HG03457 (cell line): ENCODE results near the gene PCAT7.
"Not testable (repeated sequence)": the region's sequence is repeated elsewhere in the genome, so short reads cannot be mapped to it uniquely, and the experiment has no call there.

ENCODE experiments used
- ATAC-seq: cut with Tn5 transposase; IDR thresholded peaks from one replicate; pipeline ENCODE4 v1.9.1; 2021; ENCODE audit warnings: moderate number of reproducible peaks; ENCODE audit not compliant: unreplicated experiment

PCAT7 gene

DNA sequence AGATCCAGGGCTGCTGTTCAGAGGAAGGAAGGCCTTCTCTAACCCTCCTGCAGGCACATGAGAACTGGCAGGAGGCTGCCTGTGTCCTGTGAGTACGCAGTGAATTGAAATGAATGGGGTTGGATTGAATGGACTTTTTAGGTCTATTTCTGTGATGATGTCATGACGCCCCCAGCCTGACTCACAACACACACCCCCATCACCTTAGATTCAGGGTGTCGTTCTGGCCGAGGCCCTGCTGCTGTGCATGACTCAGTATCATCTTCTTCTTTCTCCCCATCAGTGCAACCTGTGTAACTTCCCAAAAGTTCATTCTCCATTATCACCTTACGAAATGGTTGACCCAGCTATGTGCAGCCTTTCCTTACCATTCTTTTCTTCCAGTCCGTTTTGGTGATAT is 5.4 kb downstream of the PCAT7 start:
- no peak for ATAC-seq

DNA sequence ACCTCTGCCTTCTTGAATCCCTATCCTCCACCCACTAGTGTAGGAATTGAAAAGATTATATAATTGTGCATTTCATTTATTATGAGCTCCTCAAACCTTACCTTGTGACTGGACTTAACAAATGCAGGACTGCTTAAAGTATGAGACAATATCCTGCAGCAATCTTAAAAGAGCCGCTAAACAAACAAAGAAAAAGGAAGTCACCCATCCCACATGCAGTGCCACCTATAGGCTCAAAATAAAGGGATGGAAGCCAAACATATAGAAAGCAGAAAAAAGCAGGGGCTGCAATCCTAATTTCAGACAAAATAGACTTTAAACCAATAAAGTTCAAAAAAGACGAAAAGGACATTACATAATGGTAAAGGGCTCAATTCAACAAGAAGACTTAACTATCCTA is 8.7 kb downstream of the PCAT7 start:
- ATAC-seq = no peak

DNA sequence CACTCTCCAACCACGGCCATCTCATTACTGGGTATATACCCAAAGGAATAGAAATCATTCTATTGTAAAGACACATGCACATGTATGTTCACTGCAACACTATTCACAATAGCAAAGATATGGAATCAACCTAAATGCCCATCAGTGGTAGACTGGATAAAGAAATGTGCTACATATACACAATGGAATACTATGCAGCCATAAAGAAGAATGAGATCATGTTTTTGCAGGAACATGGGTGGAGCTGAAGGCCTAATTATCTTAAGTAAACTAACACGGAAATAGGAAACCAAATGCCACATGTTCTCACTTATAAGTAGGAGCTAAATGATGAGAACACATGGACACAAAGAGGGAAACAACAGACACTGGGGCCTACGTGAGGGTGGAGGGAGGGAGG is 9.4 kb downstream of the PCAT7 start:
- ATAC-seq = not testable (repeated sequence)

DNA sequence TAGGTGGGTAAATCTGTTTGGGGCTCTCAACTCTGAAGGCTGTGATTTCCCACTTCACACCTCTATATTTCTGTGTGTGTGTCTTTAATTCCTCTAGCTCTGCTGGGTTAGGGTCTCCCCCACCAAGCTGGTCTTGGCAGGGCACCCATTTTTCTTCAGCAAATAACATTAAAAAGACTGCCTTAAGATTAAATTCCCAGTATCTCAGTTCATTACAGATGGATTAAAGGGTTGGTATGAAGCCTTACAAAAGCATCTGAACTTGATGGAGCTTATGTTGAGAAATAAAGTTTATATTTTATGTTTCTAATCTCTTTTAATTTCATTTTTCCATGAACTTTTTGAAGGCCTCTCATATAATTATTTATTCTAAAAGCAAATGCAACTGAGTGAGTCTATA is 11.7 kb downstream of the PCAT7 start:
- ATAC-seq = no peak

DNA sequence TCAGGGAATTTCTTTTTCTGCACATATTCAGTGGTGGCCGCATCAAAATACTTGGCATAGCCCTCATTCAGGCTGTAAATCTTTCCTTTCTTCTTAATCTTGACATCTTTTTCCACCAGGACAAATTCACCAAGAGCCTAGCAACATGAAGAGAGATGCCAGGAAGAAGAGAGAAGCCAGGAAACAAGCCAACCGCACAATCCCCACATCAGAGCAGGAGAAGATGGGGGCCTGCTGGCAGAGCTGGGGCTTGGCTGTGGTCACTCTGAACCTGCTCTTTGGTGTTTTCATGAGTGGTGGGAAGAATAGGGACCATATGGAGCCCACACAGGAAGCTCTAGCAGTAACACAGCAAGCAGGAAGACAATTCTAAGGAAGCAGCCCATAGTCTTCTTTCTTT is 12.4 kb downstream of the PCAT7 start:
- ATAC-seq = no peak

DNA sequence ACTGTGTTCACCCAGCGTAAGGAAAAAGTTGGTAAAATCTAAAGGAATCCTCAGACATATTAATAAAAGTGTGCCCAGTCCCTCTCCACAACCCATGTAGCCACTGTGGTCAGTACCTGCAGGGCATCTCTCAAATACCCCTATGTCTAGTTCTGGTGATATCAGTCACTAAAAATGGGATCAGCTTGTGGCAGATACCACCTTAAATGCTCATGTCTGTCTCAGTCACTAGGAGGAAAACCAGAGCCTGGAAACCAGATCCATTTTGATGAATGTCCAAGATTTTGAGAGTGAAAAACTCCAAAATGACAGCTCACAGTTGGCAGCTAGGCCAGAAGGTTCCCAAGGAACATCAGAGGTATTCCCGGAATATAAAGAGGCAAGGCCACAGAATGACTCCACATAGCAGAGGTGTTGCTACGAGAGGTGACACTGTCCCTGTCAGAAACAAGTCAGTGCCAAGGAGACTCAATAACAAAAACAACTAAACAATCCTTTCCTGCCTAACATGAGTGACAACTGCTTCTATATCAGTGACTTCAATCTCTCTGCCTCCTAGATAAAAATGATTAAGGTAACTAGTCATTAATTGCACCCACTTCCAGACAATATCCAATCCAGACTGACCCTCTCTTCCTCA is 13.5 kb downstream of the PCAT7 start:
- ATAC-seq = no peak

DNA sequence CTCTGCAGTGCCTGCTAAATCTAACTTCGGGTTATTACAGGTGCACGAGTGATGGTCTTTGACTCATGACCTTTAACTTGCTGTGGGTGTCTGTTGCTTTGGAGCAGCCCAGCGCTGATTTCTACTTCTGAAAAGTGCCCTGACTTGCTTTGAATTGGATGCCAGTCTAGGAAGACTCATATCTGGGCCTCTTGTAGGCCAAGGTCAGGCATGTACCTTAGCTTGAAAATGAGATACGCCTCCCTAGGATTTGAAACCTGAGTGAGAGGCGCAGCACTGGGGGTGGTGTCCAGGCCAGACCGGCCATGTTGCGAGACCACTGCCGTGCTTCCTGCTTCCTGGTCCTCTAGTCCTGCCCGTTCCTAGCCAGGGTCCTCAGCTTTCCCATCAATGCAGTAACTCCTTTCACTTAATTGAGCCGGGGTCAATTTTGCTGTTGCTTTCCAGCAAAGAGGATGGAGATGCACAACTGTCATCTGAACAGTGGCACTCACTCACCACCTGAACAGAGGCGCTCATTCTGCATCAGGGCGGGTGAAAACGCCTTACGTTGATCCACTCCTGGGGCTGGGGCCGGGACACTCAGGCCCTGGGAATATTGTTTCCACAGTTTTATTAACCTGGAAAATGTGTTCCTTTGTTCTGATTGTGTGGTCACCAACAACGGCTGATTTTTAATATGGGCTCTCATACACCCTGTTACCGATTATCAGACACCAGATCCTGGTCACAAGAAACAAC is 14.3 kb downstream of the PCAT7 start:
- ATAC-seq = no peak

DNA sequence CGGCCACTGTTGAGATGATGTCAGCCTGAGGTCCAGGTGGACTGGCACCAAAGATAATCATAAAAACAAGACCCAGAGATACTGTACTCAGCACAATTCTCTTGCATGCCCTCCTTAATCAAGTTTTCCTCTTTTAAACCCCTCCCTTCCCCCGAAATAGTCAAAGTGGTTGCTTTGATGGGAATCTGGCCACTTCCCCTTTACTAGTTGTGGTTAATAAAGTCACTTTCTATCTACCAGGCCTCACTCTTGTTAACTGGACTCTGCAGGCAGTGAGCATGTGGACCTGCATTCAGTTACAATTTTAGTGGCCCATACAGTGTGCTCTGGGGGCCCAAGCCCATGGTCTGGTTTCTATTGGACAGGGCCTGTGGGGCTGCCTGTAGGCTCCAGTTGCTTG is 21.2 kb downstream of the PCAT7 start:
- no peak for ATAC-seq

DNA sequence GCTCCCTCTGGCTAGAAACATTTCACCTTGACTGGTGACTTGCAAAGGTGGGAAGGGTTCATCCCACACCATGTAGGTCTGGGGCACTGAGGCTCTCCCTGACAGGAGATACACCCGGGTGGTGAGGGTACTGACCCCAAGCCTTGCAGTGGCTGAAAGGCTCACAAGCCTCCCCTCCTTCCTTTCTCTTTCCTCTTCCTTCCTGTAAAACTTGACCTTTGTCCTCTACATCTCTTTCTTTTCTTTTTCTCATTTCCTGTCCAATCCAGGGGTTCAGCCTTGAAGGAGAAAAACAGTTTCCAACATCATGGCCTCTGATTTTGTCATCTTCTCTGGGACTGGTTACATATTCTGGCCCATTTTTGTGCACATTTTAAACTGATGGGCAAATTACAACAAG is 22.2 kb downstream of the PCAT7 start:
- ATAC-seq = no peak

DNA sequence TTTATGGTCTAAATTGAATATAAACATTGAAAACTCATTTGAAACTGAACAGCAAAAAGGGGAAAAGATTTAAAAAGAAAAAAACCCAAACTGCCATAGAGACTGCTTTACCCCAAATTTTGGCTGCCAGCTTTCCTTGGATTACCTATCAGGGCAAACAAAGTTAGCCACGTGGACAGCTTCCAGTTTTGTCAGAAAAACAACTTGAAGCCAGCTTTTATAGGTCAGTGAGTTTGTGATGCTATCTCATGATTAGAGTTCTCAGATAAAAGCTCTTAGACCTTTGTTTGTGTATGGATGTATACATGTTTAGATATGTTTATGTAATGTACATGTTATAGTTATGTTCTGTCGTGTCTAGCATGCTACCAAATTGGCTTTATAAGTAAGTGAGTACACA is 22.7 kb downstream of the PCAT7 start:
- no peak for ATAC-seq

DNA sequence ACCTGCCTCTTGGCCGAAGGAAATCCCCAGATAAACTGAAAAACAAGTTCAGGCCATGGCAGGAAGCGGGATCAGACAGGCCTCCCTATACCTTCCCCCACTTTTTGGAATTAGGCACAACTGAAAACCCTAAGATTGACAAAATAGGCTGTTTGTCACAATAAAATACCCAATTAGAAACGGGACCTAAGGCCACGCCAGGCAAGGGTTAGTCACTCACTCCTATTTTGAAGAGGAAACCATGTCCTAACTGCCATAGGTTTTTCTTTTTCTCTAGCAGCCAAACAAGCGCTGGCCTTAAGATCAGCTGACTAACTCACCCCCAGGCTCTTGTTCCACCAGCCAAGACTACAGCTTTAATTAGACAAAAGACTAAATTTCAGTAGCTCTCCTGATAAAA is 26.8 kb downstream of the PCAT7 start:
- ATAC-seq = no peak

DNA sequence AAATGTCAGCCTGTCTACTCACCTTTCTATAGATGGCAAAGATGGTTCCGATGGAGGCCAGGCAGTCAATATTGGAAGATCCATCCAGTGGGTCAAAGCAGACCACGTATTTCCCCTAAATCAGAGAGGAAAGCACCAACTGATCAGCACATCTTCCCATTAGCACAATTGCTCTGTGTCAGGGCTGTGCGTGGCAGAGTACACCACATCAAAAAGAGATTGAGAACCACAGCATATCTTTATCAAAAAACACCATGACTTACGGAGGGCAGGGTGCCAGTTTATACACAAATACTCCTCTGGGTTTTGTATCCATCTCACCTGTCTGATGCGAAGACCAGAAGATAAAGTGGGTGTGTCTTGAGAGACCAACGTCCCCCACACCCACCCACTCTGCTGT is 29.7 kb downstream of the PCAT7 start:
- ATAC-seq = no peak

DNA sequence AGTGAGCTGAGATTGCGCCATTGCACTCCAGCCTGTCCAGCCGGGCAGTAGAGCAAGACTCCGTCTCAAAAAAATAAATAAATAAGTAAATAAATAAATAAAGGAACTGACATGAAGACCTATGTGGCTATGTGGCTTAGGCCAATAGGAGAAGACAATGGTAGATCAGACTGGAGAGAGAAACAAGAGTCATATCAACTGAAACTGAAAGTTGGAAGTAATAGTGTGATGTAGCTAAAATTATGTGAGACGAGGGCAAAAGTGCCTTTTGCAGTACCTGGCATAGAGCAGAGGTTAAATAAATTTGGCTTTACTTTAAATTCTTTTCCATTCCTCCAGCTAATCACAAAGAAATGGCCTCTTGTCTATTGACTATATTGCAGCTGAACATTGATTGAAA is 31.4 kb downstream of the PCAT7 start:
- no peak for ATAC-seq

DNA sequence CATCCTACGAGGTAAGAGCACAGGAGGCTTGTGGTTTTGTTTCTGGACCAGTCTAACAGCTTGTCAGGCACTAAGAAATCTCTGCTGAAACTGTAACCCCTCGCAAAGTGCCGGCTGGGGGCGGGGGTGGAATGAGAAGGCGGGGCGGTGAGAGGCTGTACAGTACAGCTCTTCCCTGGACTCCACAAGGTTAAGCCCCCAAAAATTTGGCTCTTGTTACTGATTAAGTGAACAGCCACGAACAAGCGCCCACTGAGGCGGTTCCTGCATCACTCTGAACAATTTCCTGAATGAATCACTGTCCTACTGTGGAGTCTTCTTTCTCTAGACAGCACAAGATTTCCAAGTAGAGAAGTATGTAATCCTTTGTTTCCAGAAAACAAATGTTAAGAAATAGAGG is 31.9 kb downstream of the PCAT7 start:
- ATAC-seq = no peak

DNA sequence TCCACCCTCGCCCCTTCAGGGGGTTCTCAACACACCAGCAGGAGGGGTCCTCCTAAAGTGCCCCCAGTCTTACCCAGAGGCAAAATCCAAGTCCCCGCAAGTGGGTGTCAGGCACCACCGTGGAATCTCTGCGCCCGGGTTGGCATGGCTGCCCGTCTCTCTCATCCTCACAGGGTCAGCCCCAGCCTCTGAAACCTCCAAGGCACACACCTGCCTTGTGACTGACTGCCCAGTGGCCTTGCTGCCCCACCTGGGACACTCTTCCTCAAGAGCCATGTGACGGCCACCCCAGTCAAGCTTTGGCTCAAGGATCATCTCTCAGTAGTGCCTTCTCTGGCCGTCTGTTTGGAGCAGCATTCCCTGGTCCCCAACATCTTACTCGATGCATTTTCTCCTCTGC is 33.8 kb downstream of the PCAT7 start:
- no peak for ATAC-seq

DNA sequence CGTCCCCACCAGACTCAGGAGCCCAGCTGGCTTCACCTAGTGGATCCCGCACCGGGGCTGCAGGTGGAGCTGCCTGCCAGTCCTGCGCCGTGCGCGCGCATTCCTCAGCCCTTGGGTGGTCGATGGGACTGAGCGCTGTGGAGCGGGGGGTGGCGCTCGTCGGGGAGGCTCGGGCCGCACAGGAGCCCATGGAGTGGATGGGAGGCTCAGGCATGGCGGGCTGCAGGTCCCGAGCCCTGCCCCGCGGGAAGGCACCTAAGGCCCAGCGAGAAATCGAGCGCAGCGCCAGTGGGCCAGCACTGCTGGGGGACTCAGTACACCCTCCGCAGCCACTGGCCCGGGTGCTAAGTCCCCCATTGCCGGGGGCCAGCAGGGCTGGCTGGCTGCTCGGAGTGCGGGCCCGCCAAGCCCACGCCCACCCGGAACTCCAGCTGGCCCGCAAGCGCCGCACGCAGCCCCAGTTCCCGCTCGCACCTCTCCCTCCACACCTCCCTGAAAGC is 36.2 kb downstream of the PCAT7 start:
- ATAC-seq = not testable (repeated sequence)

DNA sequence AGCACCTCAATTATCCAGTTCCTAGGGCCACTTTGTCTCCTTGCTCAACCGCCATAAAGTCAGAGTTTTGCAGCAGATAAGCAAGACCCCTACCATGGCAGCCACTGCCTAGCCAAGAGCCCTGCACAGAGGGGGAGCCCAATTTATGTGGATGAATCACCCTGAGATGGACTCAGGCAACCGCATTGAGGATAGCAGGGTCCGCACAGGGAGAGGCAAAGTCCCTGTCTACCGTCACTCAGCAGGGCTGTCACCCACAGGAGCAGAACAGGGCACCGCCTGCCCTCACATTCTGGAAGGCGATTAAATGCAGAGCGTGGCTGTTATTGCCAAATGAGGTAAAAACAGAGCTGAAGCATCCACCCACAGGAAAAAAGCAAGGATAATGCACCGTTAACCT is 37.0 kb downstream of the PCAT7 start:
- no peak for ATAC-seq

DNA sequence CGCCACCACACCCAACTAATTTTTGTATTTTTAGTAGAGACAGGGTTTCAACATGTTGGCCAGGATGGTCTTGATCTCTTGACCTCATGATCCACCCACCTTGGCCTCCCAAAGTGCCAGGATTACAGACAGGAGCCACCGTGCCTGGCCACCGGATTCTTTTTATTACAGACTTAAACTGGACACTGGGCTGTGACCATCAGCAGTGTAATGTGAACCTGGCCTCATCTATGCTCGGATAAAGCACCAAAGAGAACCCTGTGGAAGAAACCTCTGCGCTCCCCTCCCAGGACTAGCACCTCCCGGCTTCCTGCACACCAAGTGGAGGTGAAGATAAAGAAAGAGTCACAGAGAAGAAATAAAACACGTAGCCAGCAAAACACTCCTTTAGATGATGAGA is 37.8 kb downstream of the PCAT7 start:
- ATAC-seq = not testable (repeated sequence)

DNA sequence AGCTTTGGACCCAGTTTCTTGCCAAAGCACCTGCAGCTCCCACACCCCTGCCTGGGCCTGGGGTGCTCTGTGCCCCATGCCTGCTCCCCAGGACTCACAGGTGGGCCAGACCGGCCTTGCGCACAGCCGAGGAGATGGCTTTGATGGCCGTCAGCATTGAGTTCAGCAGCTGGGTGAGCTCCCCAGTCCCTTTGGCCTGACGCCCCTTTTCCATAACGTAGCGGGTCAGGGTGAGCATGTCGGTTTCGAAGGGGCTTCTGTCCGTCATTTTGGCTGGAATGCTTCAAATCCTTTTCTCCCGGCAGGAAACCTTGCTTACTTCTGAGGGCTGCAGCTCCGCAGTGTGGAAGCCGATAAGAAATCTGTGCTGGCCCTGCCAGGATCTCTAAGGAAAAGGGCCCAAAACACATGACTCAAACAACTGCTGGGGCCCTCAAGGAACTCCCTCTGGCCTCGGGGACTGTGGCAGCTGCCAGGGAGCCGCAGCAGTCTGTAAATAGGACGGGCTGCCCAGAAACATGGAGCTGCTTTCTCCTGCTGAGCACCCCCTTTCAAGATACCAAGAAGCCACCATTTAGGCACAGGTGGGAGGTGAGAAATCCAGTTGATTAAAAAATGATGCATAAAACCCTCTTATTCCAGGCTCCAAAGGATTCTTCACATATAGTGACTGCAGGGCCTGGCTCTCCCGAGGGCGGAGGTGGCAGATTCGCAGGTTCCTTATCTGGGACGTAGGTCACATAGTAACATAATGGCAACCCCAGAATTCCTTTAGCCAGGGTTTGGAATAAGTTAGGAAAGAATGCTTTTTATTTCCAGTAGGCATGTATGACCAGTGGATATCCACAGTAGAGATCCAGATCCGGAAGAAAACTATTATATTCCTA is 38.8 kb downstream of the PCAT7 start, which contains the start of gene FBP2:
FBP2 (minus strand) TSS at position 366 of the 887 bp plus-strand sequence; CDS start at position 268, 98 bp downstream.
- no peak for ATAC-seq

DNA sequence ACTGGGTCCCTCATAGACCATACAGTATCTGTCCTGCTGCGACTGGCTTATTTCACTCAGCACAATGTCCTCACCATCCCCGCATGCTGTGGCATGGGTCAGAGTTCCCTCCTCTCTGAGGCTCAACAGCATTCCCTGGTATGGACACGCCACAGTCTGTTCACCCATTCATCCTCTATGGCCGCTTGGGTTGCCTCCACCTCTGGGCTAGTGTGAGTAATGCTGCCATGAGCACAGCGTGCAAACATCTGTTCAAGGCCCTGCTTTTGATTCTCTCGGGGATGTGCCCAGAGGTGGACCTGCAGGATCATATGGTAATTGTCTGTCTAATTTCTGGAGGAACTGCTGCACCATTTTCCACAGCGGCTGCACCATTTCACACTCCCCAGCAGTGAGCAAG is 44.2 kb downstream of the PCAT7 start:
- ATAC-seq = no peak

DNA sequence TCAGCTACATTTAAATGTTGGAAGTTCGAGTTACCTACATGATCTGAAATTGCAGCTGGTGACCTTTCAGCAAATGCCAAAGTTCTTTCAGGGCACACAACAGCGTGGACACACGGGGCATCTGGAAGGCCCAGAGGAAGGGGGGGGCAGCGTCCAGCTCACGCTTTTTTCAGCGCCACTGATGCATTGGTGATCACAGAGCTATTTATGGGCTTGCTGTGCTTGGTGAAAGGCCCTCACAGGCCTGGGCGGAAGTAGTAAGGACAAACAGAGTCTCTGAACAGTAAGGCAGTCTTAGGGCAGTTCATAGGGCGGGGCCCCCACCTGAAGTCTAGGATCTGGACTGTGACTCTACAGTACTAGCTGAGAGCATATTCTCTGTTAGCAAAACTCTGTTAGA is 45.4 kb downstream of the PCAT7 start:
- ATAC-seq = no peak

DNA sequence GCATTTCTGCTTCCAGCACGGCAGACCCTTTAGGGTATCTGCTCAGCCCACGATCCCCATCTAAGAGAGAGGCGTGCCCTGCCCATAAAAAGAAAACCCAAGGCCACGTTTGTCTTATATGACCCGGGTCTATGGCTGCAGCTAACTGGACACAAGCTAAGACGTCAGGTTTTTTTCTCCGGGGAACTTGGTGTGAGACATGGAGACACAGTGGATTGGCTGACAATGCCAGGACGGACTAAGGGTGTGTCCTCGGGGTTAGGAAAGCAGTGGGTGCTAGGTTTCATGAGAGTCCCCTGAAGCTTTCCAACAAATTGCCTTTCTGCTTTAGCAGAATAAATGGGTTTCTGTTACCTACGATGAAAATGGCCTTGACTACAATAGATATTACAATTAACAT is 45.8 kb downstream of the PCAT7 start:
- ATAC-seq = no peak
